Erythroblast (primary cell): ENCODE data around the gene MGST3.

Experiments used
- GATA1 ChIP-seq: IDR thresholded peaks from 2 replicates; pipeline ENCODE4 v1.6.1; 2011; ENCODE audit warnings: low read depth, mild to moderate bottlenecking, control low read depth, low read length, moderate library complexity
- POLR2A ChIP-seq: IDR thresholded peaks from 2 replicates; pipeline ENCODE4 v1.6.1; 2011; ENCODE audit warnings: mild to moderate bottlenecking, low read length

GRCh38 chr1:165598676-165599059 is 32.4 kb upstream of the MGST3 start:
- no peak for TF ChIP-seq POLR2A
- TF ChIP-seq GATA1: no peak
